Calu3 (cell line): ENCODE results near the gene RAB29. TPM values are rescaled to one million over a fixed set of nuclear protein-coding genes. Genes with fewer than 3 reads are reported as not detected.

ENCODE experiments used
- BruUV-seq: library from RNA; stranded (reverse); fragments of 400-500 nt; replicated peaks from 2 replicates; lab custom pipeline; 2021; lab: Mats Ljungman, UMichigan
- CTCF ChIA-PET: fragments of 300-600 bp; sonication (Branson Sonifier 250); formaldehyde crosslinking; loops from one replicate; lab custom pipeline; 2022; ENCODE audit warnings: antibody characterized with exemption; lab: Charles Lee
- DNase-seq: peaks from one replicate; pipeline ENCODE4 v3.0.0; 2022
- H3K27ac Mint-ChIP-seq: one replicate; pipeline ENCODE4 v1.8.0; 2022; ENCODE audit warnings: mixed read lengths; ENCODE audit not compliant: unreplicated experiment
- H3K27me3 Mint-ChIP-seq: one replicate; pipeline ENCODE4 v1.8.0; 2022; ENCODE audit warnings: mixed read lengths; ENCODE audit not compliant: unreplicated experiment
- H3K36me3 Mint-ChIP-seq: one replicate; pipeline ENCODE4 v1.8.0; 2022; ENCODE audit warnings: mild to moderate bottlenecking, moderate library complexity, mixed read lengths; ENCODE audit not compliant: insufficient read depth, unreplicated experiment
- H3K4me1 Mint-ChIP-seq: one replicate; pipeline ENCODE4 v1.8.0; 2022; ENCODE audit warnings: mild to moderate bottlenecking, low read depth, mixed read lengths; ENCODE audit not compliant: unreplicated experiment
- H3K4me3 Mint-ChIP-seq: one replicate; pipeline ENCODE4 v1.8.0; 2022; ENCODE audit warnings: mild to moderate bottlenecking, low read depth, moderate library complexity, mixed read lengths; ENCODE audit not compliant: unreplicated experiment
- H3K9me3 Mint-ChIP-seq: one replicate; pipeline ENCODE4 v1.8.0; 2022; ENCODE audit warnings: low read depth, mixed read lengths; ENCODE audit not compliant: unreplicated experiment
- CTCF ChIP-seq: fragments of 200-600 bp; IDR thresholded peaks from one replicate; pipeline ENCODE4 v1.8.0; 2022; ENCODE audit warnings: antibody characterized with exemption; ENCODE audit not compliant: unreplicated experiment
- intact Hi-C: fragments of 100-400 bp; cut with micrococcal nuclease; formaldehyde crosslinking; loops from one replicate; pipeline ENCODE4 v1.10.0; 2022; ENCODE audit not compliant: unreplicated experiment
- total RNA-seq: library from RNA; stranded (reverse); gene quantifications from 2 replicates; pipeline ENCODE4 v1.2.3, GENCODE V29; 2022

RAB29 gene
- total RNA-seq, 1 experiment from 2014 or later, result 27.1 TPM

GRCh38 chr1:205791568-205792180 lies 16.4 kb upstream of the RAB29 start:
- TF ChIP-seq CTCF, result peak; percentile 89
- intact Hi-C loops, result loop anchor here (1.0 to 10.0 kb wide), 4 partner anchors 63 to 313 kb away; partner anchors contain the start of gene PM20D1
- DNase-seq, result peak; percentile 81
- no peaks in the 10 kb centered on the region for H3K9me3 Mint-ChIP-seq
- BruUV-seq, result no TSS peak
- H3K4me3 Mint-ChIP-seq, result no peak overlapping the region
- H3K27ac Mint-ChIP-seq, result no peak overlapping the region
- no peaks in the 10 kb centered on the region for H3K4me1 Mint-ChIP-seq
- no peaks in the 10 kb centered on the region for H3K27me3 Mint-ChIP-seq
- CTCF ChIA-PET, result interaction anchor here (0.5 to 1.9 kb wide), 10 partner anchors 16 to 194 kb away, joined by 3 to 47 read pairs (median 6); partner anchors contain the start of genes PM20D1 and RAB29
- H3K36me3 Mint-ChIP-seq, result peaks cover 4% of the 10 kb centered on the region

GRCh38 chr1:205787287-205787916 lies 12.1 kb upstream of the RAB29 start:
- H3K36me3 Mint-ChIP-seq, result no peaks in the 10 kb centered on the region
- H3K9me3 Mint-ChIP-seq, result no peaks in the 10 kb centered on the region
- no peaks in the 10 kb centered on the region for H3K4me1 Mint-ChIP-seq
- intact Hi-C loops, result no loop called here
- no peaks in the 10 kb centered on the region for H3K27me3 Mint-ChIP-seq
- H3K4me3 Mint-ChIP-seq, result no peak overlapping the region
- no peak overlapping the region for H3K27ac Mint-ChIP-seq
- TF ChIP-seq CTCF, result no peak
- no peak for DNase-seq
- CTCF ChIA-PET, result interaction anchor here (1.4 kb wide), 1 partner anchor 190 kb away, joined by 4 read pairs; no protein-coding TSS in a partner anchor
- BruUV-seq, result no TSS peak

- no peak for TF ChIP-seq CTCF
- CTCF ChIA-PET, result interaction anchor here (1.0 kb wide), 1 partner anchor 270 kb away, joined by 4 read pairs; no protein-coding TSS in a partner anchor
- DNase-seq, result no peak
- H3K27me3 Mint-ChIP-seq, result no peaks in the 10 kb centered on the region
- no TSS peak for BruUV-seq
- H3K36me3 Mint-ChIP-seq, result no peaks in the 10 kb centered on the region
- H3K27ac Mint-ChIP-seq, result no peak overlapping the region
- no peaks in the 10 kb centered on the region for H3K9me3 Mint-ChIP-seq
- intact Hi-C loops, result no loop called here
- H3K4me1 Mint-ChIP-seq, result no peaks in the 10 kb centered on the region
- H3K4me3 Mint-ChIP-seq, result no peak overlapping the region
Measured at GRCh38 chr1:205786601-205787000, 11.3 kb upstream of the RAB29 start.

- no peak overlapping the region for H3K4me3 Mint-ChIP-seq
- H3K27me3 Mint-ChIP-seq, result no peaks in the 10 kb centered on the region
- no peak for DNase-seq
- H3K36me3 Mint-ChIP-seq, result no peaks in the 10 kb centered on the region
- H3K9me3 Mint-ChIP-seq, result no peaks in the 10 kb centered on the region
- intact Hi-C loops, result no loop called here
- BruUV-seq, result no TSS peak
- no peak overlapping the region for H3K27ac Mint-ChIP-seq
- CTCF ChIA-PET, result no interaction called here
- H3K4me1 Mint-ChIP-seq, result no peaks in the 10 kb centered on the region
- TF ChIP-seq CTCF, result no peak
Measured at GRCh38 chr1:205785446-205785845, 10.2 kb upstream of the RAB29 start.
